Measurements from ENCODE around the gene LRP5. TPM values are rescaled to one million over a fixed set of nuclear protein-coding genes. Genes with fewer than 3 reads are reported as not detected.

The LRP5 gene
- 32.3 TPM for polyA plus RNA-seq (2013, experiment 1 of 2)
- 34.5 TPM for polyA plus RNA-seq (2013, experiment 2 of 2)

GRCh38 chr11:68312117-68312779 is at the start of gene LRP5:
TSS of gene LRP5 (plus strand) at chr11:68312591. CDS start at chr11:68312715, 124 bp downstream.
- H3K27me3 ChIP-seq (ENCODE audit: control insufficient read depth in 3 of 3, insufficient read depth in 3 of 3, low read depth in 1 of 3, low read length in 3 of 3), result peaks cover 0 to 5% (median 0%) of the 10 kb centered on the region in 3 experiments
- H3K14ac ChIP-seq (ENCODE audit: low read length), result peak within 1 kb of the TSS; percentile 47
- H3K4me1 ChIP-seq (ENCODE audit: control insufficient read depth in 2 of 2, insufficient read depth in 1 of 2, low read depth in 1 of 2, low read length in 2 of 2), result peaks cover 12 to 13% of the 10 kb centered on the region in 2 donors
- H4K91ac ChIP-seq (ENCODE audit: low read depth, low read length, poor library complexity), result no peak within 1 kb of the TSS
- H4K8ac ChIP-seq (ENCODE audit: low read depth, low read length), result no peak within 1 kb of the TSS
- no peak within 1 kb of the TSS for H3K27ac ChIP-seq (replicated peaks; ENCODE audit: low read length)
- H3K4me2 ChIP-seq (ENCODE audit: insufficient read depth, low read length, poor library complexity, severe bottlenecking), result peak within 1 kb of the TSS; percentile 89
- DNase-seq (ENCODE audit: low spot score), result no peak
- H2BK12ac ChIP-seq (ENCODE audit: low read length), result no peak within 1 kb of the TSS
- H2BK5ac ChIP-seq (ENCODE audit: low read length), result no peak within 1 kb of the TSS
- H3K9ac ChIP-seq (ENCODE audit: low read depth, low read length, poor library complexity), result peak within 1 kb of the TSS; percentile 91
- peak within 1 kb of the TSS; percentile 91 to 95 for H3K4me3 ChIP-seq (ENCODE audit: low read length in 2 of 2)
- no peak within 1 kb of the TSS for H2BK120ac ChIP-seq (ENCODE audit: low read depth, low read length)
- no peaks in the 10 kb centered on the region for H3K36me3 ChIP-seq (replicated peaks in 1 of 2; ENCODE audit: control insufficient read depth in 2 of 2, insufficient read depth in 2 of 2, low read length in 2 of 2)
- H2AFZ ChIP-seq (ENCODE audit: low read length), result peak within 1 kb of the TSS; percentile 83
- H3K79me1 ChIP-seq (ENCODE audit: low read depth, low read length), result peaks cover 13% of the 10 kb centered on the region
- no CpG with 5 or more reads among the region's 85 CpGs for WGBS, 2 donors (ENCODE audit: extremely low coverage in 2 of 2, insufficient read length in 2 of 2, insufficient replicate concordance in 1 of 2)
- H3K4ac ChIP-seq (ENCODE audit: low read length), result peak within 1 kb of the TSS; percentile 72
- peak within 1 kb of the TSS; percentile 65 for H3K23ac ChIP-seq (ENCODE audit: low read depth, low read length, poor library complexity)
- H3K9me3 ChIP-seq (replicated peaks in 1 of 2; ENCODE audit: control insufficient read depth in 2 of 2, insufficient read depth in 1 of 2, low read depth in 1 of 2, low read length in 2 of 2), result no peaks in the 10 kb centered on the region
- H3K18ac ChIP-seq (ENCODE audit: low read length), result peak within 1 kb of the TSS; percentile 95
- peak within 1 kb of the TSS; percentile 75 for H2AK5ac ChIP-seq (ENCODE audit: low read depth, low read length)
- H2BK15ac ChIP-seq (ENCODE audit: low read length), result peak within 1 kb of the TSS; percentile 37

- no peak overlapping the region for H3K23ac ChIP-seq (ENCODE audit: low read depth, low read length, poor library complexity)
- H3K14ac ChIP-seq (ENCODE audit: low read length), result no peak overlapping the region
- no peak overlapping the region for H3K18ac ChIP-seq (ENCODE audit: low read length)
- no peak overlapping the region for H4K91ac ChIP-seq (ENCODE audit: low read depth, low read length, poor library complexity)
- H3K27ac ChIP-seq (replicated peaks; ENCODE audit: low read length), result no peak overlapping the region
- no peak overlapping the region for H2BK120ac ChIP-seq (ENCODE audit: low read depth, low read length)
- no peak overlapping the region for H2BK12ac ChIP-seq (ENCODE audit: low read length)
- H2BK15ac ChIP-seq (ENCODE audit: low read length), result no peak overlapping the region
- H2BK5ac ChIP-seq (ENCODE audit: low read length), result no peak overlapping the region
- no CpG with 5 or more reads among the region's 13 CpGs for WGBS, 2 donors (ENCODE audit: extremely low coverage in 2 of 2, insufficient read length in 2 of 2, insufficient replicate concordance in 1 of 2)
- no peak overlapping the region for H3K9ac ChIP-seq (ENCODE audit: low read depth, low read length, poor library complexity)
- H3K79me1 ChIP-seq (ENCODE audit: low read depth, low read length), result peaks cover 2% of the 10 kb centered on the region
- H2AFZ ChIP-seq (ENCODE audit: low read length), result no peak overlapping the region
- H3K4me3 ChIP-seq (ENCODE audit: low read length in 2 of 2), result peak overlapping the region in 1 of 2 donors; percentile 39
- no peak overlapping the region for H3K4me2 ChIP-seq (ENCODE audit: insufficient read depth, low read length, poor library complexity, severe bottlenecking)
- H3K4me1 ChIP-seq (ENCODE audit: control insufficient read depth in 2 of 2, insufficient read depth in 1 of 2, low read depth in 1 of 2, low read length in 2 of 2), result no peaks in the 10 kb centered on the region
- peaks cover 51 to 78% of the 10 kb centered on the region in 2 donors for H3K36me3 ChIP-seq (replicated peaks in 1 of 2; ENCODE audit: control insufficient read depth in 2 of 2, insufficient read depth in 2 of 2, low read length in 2 of 2)
- H3K4ac ChIP-seq (ENCODE audit: low read length), result no peak overlapping the region
- no peak overlapping the region for H2AK5ac ChIP-seq (ENCODE audit: low read depth, low read length)
- DNase-seq (ENCODE audit: low spot score), result no peak
- H4K8ac ChIP-seq (ENCODE audit: low read depth, low read length), result no peak overlapping the region
- no peaks in the 10 kb centered on the region for H3K9me3 ChIP-seq (replicated peaks in 1 of 2; ENCODE audit: control insufficient read depth in 2 of 2, insufficient read depth in 1 of 2, low read depth in 1 of 2, low read length in 2 of 2)
- no peaks in the 10 kb centered on the region for H3K27me3 ChIP-seq (ENCODE audit: control insufficient read depth in 3 of 3, insufficient read depth in 3 of 3, low read depth in 1 of 3, low read length in 3 of 3)
These were observed 48.9 kb upstream of the LRP5 start for GRCh38 chr11:68263444-68264035.

GRCh38 chr11:68264244-68264643 is 48.1 kb upstream of the LRP5 start:
- no peak for DNase-seq (ENCODE audit: low spot score)
- H3K4me2 ChIP-seq (ENCODE audit: insufficient read depth, low read length, poor library complexity, severe bottlenecking), result no peak overlapping the region
- H2BK15ac ChIP-seq (ENCODE audit: low read length), result no peak overlapping the region
- H3K4me3 ChIP-seq (ENCODE audit: low read length in 2 of 2), result no peak overlapping the region
- H2BK12ac ChIP-seq (ENCODE audit: low read length), result no peak overlapping the region
- H4K8ac ChIP-seq (ENCODE audit: low read depth, low read length), result no peak overlapping the region
- no peaks in the 10 kb centered on the region for H3K4me1 ChIP-seq (ENCODE audit: control insufficient read depth in 2 of 2, insufficient read depth in 1 of 2, low read depth in 1 of 2, low read length in 2 of 2)
- no peak overlapping the region for H3K9ac ChIP-seq (ENCODE audit: low read depth, low read length, poor library complexity)
- no peak overlapping the region for H3K27ac ChIP-seq (replicated peaks; ENCODE audit: low read length)
- no peak overlapping the region for H3K14ac ChIP-seq (ENCODE audit: low read length)
- H3K23ac ChIP-seq (ENCODE audit: low read depth, low read length, poor library complexity), result no peak overlapping the region
- H3K79me1 ChIP-seq (ENCODE audit: low read depth, low read length), result peaks cover 3% of the 10 kb centered on the region
- H2BK5ac ChIP-seq (ENCODE audit: low read length), result no peak overlapping the region
- no peaks in the 10 kb centered on the region for H3K9me3 ChIP-seq (replicated peaks in 1 of 2; ENCODE audit: control insufficient read depth in 2 of 2, insufficient read depth in 1 of 2, low read depth in 1 of 2, low read length in 2 of 2)
- H2AFZ ChIP-seq (ENCODE audit: low read length), result no peak overlapping the region
- no peak overlapping the region for H2AK5ac ChIP-seq (ENCODE audit: low read depth, low read length)
- no peak overlapping the region for H3K18ac ChIP-seq (ENCODE audit: low read length)
- no peak overlapping the region for H3K4ac ChIP-seq (ENCODE audit: low read length)
- no peaks in the 10 kb centered on the region for H3K27me3 ChIP-seq (ENCODE audit: control insufficient read depth in 3 of 3, insufficient read depth in 3 of 3, low read depth in 1 of 3, low read length in 3 of 3)
- no CpG with 5 or more reads among the region's 1 CpG for WGBS, 2 donors (ENCODE audit: extremely low coverage in 2 of 2, insufficient read length in 2 of 2, insufficient replicate concordance in 1 of 2)
- peaks cover 51 to 78% of the 10 kb centered on the region in 2 donors for H3K36me3 ChIP-seq (replicated peaks in 1 of 2; ENCODE audit: control insufficient read depth in 2 of 2, insufficient read depth in 2 of 2, low read length in 2 of 2)
- no peak overlapping the region for H2BK120ac ChIP-seq (ENCODE audit: low read depth, low read length)
- H4K91ac ChIP-seq (ENCODE audit: low read depth, low read length, poor library complexity), result no peak overlapping the region

- no peak overlapping the region for H3K18ac ChIP-seq (ENCODE audit: low read length)
- H3K9ac ChIP-seq (ENCODE audit: low read depth, low read length, poor library complexity), result no peak overlapping the region
- H3K9me3 ChIP-seq (replicated peaks in 1 of 2; ENCODE audit: control insufficient read depth in 2 of 2, insufficient read depth in 1 of 2, low read depth in 1 of 2, low read length in 2 of 2), result peaks cover 0 to 2% of the 10 kb centered on the region in 2 donors
- H3K4me2 ChIP-seq (ENCODE audit: insufficient read depth, low read length, poor library complexity, severe bottlenecking), result no peak overlapping the region
- H3K4me3 ChIP-seq (ENCODE audit: low read length in 2 of 2), result no peak overlapping the region
- no peak overlapping the region for H4K91ac ChIP-seq (ENCODE audit: low read depth, low read length, poor library complexity)
- no peak overlapping the region for H2AFZ ChIP-seq (ENCODE audit: low read length)
- no CpG with 5 or more reads among the region's 13 CpGs for WGBS, 2 donors (ENCODE audit: extremely low coverage in 2 of 2, insufficient read length in 2 of 2, insufficient replicate concordance in 1 of 2)
- H3K36me3 ChIP-seq (replicated peaks in 1 of 2; ENCODE audit: control insufficient read depth in 2 of 2, insufficient read depth in 2 of 2, low read length in 2 of 2), result peaks cover 54 to 84% of the 10 kb centered on the region in 2 donors
- no peak overlapping the region for H2AK5ac ChIP-seq (ENCODE audit: low read depth, low read length)
- peaks cover 6% of the 10 kb centered on the region for H3K79me1 ChIP-seq (ENCODE audit: low read depth, low read length)
- no peak overlapping the region for H2BK120ac ChIP-seq (ENCODE audit: low read depth, low read length)
- no peak for DNase-seq (ENCODE audit: low spot score)
- peaks cover 0 to 2% of the 10 kb centered on the region in 2 donors for H3K4me1 ChIP-seq (ENCODE audit: control insufficient read depth in 2 of 2, insufficient read depth in 1 of 2, low read depth in 1 of 2, low read length in 2 of 2)
- H3K27me3 ChIP-seq (ENCODE audit: control insufficient read depth in 3 of 3, insufficient read depth in 3 of 3, low read depth in 1 of 3, low read length in 3 of 3), result no peaks in the 10 kb centered on the region
- no peak overlapping the region for H3K27ac ChIP-seq (replicated peaks; ENCODE audit: low read length)
- H4K8ac ChIP-seq (ENCODE audit: low read depth, low read length), result no peak overlapping the region
- H3K4ac ChIP-seq (ENCODE audit: low read length), result no peak overlapping the region
- no peak overlapping the region for H2BK12ac ChIP-seq (ENCODE audit: low read length)
- H2BK15ac ChIP-seq (ENCODE audit: low read length), result no peak overlapping the region
- H3K14ac ChIP-seq (ENCODE audit: low read length), result no peak overlapping the region
- no peak overlapping the region for H2BK5ac ChIP-seq (ENCODE audit: low read length)
- no peak overlapping the region for H3K23ac ChIP-seq (ENCODE audit: low read depth, low read length, poor library complexity)
These were observed 47.5 kb upstream of the LRP5 start for GRCh38 chr11:68264741-68265540.

Measured in neuronal stem cell (in vitro differentiated cells).